WERI-Rb-1 (cell line): ENCODE results near the gene TMEM163.

Experiments
- DNase-seq: peaks from one replicate; pipeline ENCODE4 v3.0.0-alpha.2; 2020
- H3K27ac ChIP-seq: fragments of 250-450 bp; sonication (Bioruptor Pico); 2 replicates; pipeline ENCODE4 v1.5.1; 2020; ENCODE audit warnings: mild to moderate bottlenecking, moderate library complexity
- H3K27me3 ChIP-seq: fragments of 250-450 bp; sonication (Bioruptor Pico); 2 replicates; pipeline ENCODE4 v1.5.1; 2021; ENCODE audit warnings: mild to moderate bottlenecking, low read depth, moderate library complexity; ENCODE audit not compliant: insufficient read depth, severe bottlenecking
- H3K36me3 ChIP-seq: fragments of 250-450 bp; sonication (Bioruptor Pico); 2 replicates; pipeline ENCODE4 v1.5.1; 2020; ENCODE audit warnings: mild to moderate bottlenecking, moderate library complexity
- H3K4me3 ChIP-seq: 2 replicates; pipeline ENCODE4 v1.5.1; 2011; ENCODE audit warnings: low read depth, mild to moderate bottlenecking, control low read depth, low read length
- H3K9me3 ChIP-seq: fragments of 250-450 bp; sonication (Bioruptor Pico); 2 replicates; pipeline ENCODE4 v1.5.1; 2021; ENCODE audit warnings: mild to moderate bottlenecking, moderate library complexity; ENCODE audit not compliant: severe bottlenecking
- CTCF ChIP-seq: IDR thresholded peaks from 2 replicates; pipeline ENCODE4 v1.5.1; 2011; ENCODE audit warnings: low read depth, mild to moderate bottlenecking, control low read depth, inconsistent platforms, low read length

The TMEM163 gene

GRCh38 chr2:134602666-134603065 lies 116.1 kb downstream of the TMEM163 start:
- no peaks in the 10 kb centered on the region for H3K9me3 ChIP-seq
- no peak for TF ChIP-seq CTCF
- H3K36me3 ChIP-seq, result no peaks in the 10 kb centered on the region
- H3K4me3 ChIP-seq, result no peak overlapping the region
- no peak overlapping the region for H3K27ac ChIP-seq
- no peak for DNase-seq
- no peaks in the 10 kb centered on the region for H3K27me3 ChIP-seq

- H3K9me3 ChIP-seq, result no peaks in the 10 kb centered on the region
- H3K4me3 ChIP-seq, result no peak overlapping the region
- no peaks in the 10 kb centered on the region for H3K36me3 ChIP-seq
- no peaks in the 10 kb centered on the region for H3K27me3 ChIP-seq
- no peak for TF ChIP-seq CTCF
- DNase-seq, result no peak
- H3K27ac ChIP-seq, result no peak overlapping the region
Measured at GRCh38 chr2:134601264-134601663, 117.5 kb downstream of the TMEM163 start.

GRCh38 chr2:134600208-134600607 lies 118.6 kb downstream of the TMEM163 start:
- DNase-seq, result no peak
- Histone ChIP-seq H3K27ac (no peak overlapping the region), H3K4me3 (no peak overlapping the region), H3K27me3 (no peaks in the 10 kb centered on the region), H3K36me3 (no peaks in the 10 kb centered on the region), H3K9me3 (no peaks in the 10 kb centered on the region)
- no peak for TF ChIP-seq CTCF

GRCh38 chr2:134599236-134599635 lies 119.6 kb downstream of the TMEM163 start:
- no peak overlapping the region for H3K4me3 ChIP-seq
- no peak overlapping the region for H3K27ac ChIP-seq
- no peak for TF ChIP-seq CTCF
- H3K27me3 ChIP-seq, result no peaks in the 10 kb centered on the region
- H3K9me3 ChIP-seq, result no peaks in the 10 kb centered on the region
- H3K36me3 ChIP-seq, result no peaks in the 10 kb centered on the region
- no peak for DNase-seq

GRCh38 chr2:134594399-134594798 lies 124.4 kb downstream of the TMEM163 start:
- no peak for DNase-seq
- no peak overlapping the region for H3K27ac ChIP-seq
- peaks cover 9% of the 10 kb centered on the region for H3K9me3 ChIP-seq
- no peak overlapping the region for H3K4me3 ChIP-seq
- H3K27me3 ChIP-seq, result no peaks in the 10 kb centered on the region
- no peaks in the 10 kb centered on the region for H3K36me3 ChIP-seq
- no peak for TF ChIP-seq CTCF

GRCh38 chr2:134593519-134593918 lies 125.3 kb downstream of the TMEM163 start:
- DNase-seq, result no peak
- no peak for TF ChIP-seq CTCF
- H3K27me3 ChIP-seq, result no peaks in the 10 kb centered on the region
- H3K36me3 ChIP-seq, result no peaks in the 10 kb centered on the region
- no peak overlapping the region for H3K27ac ChIP-seq
- peaks cover 9% of the 10 kb centered on the region for H3K9me3 ChIP-seq
- no peak overlapping the region for H3K4me3 ChIP-seq
